Measurements from ENCODE around the gene CYSRT1.

CYSRT1 gene

DNA sequence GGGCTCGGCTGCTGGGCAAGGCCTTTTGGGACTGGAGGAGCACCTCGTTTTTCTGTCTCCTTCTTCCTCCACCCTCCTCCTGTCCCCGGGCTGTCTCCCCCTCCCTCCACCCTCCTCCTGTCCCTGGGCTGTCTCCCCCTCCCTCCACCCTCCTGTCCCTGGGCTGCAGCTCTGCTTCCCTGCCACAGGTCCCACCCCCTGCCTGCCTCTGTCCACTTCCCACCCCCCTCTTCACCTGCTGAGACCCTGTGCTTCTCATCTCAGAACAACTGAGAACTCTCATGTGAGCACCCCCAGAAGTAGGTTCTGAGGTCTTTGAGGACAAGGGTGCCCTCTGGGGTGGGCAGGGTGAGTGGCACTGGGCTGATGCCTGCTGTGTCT lies 46.7 kb downstream of the CYSRT1 start:
- DNase-seq (ENCODE audit: low spot score): no peak

DNA sequence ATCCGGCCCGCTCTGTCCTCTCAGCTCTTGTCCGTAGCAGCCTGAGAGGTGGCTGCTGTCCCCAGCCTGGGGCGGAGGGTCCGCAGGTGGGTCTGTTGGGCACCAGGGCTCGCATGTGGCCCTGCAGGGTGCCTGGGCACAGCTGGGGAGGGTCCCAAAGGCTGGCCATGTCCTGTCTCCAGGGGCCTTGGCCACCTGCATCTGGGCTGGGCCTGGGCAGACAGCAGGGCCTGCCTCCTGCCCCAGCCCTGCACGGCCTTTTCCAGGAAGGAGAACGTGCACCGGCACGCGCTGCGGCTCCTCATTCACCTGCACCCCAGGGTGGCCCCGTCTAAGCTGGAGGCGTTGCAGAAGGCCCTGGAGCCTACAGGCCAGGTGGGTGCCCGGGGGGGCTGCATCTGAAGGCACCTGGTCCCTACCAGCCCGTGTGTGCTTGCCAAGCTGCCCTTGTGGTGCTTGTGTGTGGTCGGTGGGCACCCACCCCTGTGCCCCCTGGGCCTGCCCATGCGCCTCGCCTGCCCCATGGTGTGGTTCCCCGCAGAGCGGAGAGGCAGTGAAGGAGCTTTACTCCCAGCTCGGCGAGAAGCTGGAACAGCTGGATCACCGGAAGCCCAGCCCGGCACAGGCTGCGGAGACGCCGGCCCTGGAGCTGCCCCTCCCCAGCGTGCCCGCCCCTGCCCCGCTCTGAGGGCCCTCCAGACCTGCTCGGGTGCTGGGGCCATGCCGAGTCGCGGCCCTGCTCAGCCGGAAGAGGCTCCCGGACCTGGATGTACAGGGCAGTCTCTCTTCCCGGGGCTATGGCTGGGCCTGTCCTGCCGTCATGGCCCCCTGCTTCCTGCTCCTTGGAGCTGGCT lies 47.5 kb downstream of the CYSRT1 start:
- no peak for DNase-seq (ENCODE audit: low spot score)

DNA sequence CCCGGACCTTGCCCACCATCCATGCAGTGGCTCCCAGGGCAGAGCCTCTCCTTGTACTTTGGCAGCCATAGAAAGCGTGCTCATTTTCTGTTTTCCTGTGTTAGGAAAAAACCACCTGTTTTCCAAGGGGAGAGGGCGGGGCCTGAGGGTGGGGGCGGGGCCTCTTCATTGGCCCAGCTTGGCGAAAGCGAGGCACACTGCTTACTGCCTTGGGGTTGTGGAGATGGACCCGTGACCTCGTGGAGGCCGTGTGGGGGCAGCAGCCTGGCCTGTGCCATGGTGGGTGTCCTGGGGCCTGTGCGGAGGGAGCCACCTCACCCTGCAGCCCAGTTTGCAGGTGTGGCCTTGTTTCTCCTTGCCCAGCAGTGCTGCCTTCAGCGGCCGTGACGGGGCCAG lies 48.1 kb downstream of the CYSRT1 start:
- DNase-seq (ENCODE audit: low spot score): no peak

DNA sequence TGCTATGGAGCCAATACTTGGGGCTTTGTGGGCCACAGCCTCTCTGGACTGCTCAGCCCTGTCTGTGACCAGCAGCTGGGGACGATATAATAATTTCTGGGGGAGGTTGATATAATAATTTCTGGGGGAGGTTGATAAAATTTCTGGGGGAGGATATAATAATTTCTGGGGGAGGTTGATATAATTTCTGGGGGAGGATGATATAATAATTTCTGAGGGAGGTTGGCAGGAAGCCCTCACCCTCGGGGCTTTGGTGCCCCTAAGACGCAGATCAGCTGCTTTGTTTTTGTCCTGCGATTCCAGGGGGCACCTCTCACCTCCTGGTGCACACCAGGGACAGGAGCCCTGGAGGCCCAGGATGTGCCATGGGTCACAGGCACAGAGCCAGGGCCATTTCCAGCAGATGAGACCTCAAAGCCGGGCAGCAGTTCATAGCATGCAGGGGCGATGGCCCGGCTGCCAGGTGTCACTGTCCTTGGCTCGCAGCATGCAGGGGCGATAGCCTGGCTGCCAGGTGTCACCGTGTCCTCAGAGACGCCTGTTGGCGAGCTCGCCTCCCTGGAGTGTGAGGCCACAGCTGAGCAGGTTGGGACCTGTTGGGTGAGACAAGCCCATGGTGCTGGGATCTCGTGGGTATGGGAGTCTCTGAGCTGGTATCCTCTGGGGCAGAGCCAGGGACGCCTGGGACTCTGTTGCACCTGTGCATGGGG lies 48.8 kb downstream of the CYSRT1 start:
- DNase-seq (ENCODE audit: low spot score): no peak

DNA sequence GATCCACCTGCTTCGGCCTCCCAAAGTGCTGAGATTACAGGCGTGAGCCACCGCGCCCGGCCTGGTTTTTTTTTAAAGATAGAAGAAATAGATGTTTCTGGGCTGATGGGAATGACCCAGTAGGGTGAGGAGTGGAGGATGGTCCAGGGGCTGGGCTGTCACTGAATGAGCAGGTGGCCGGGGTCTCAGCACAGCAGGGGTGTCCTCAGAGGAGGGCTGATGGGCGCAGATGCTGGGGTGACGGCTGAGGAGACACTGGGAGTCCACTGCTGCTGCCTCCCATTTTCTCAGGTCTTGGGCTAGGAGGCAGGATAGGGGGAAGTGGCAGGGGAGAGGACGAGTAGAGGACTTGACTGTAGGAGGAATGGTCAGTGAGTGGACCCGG lies 50.2 kb downstream of the CYSRT1 start:
- DNase-seq (ENCODE audit: low spot score): no peak

Measured in CD4-positive, alpha-beta T cell treated with Interleukin-6 at 100 ng/mL for 8 hours (primary cell).